Neural crest cell (in vitro differentiated cells): ENCODE data around the gene SLC35F1. TPM values are rescaled to one million over a fixed set of nuclear protein-coding genes. Genes with fewer than 3 reads are reported as not detected.

ENCODE experiments used
- DNase-seq: peaks from one replicate; pipeline ENCODE4 v3.0.0; 2021; ENCODE audit warnings: low read depth, mixed read lengths, low spot score
- H3K27ac Mint-ChIP-seq: one replicate; pipeline ENCODE4 v1.8.0; 2021; ENCODE audit warnings: mild to moderate bottlenecking, mixed read lengths; ENCODE audit not compliant: unreplicated experiment
- H3K27me3 Mint-ChIP-seq: 2 replicates; pipeline ENCODE4 v1.8.0; 2021; ENCODE audit warnings: low read depth, mild to moderate bottlenecking, mixed read lengths
- H3K36me3 Mint-ChIP-seq: 2 replicates; pipeline ENCODE4 v1.8.0; 2021; ENCODE audit warnings: low read depth, mild to moderate bottlenecking, mixed read lengths
- H3K4me1 Mint-ChIP-seq: 2 replicates; pipeline ENCODE4 v1.8.0; 2021; ENCODE audit warnings: mixed read lengths
- H3K4me3 Mint-ChIP-seq: one replicate; pipeline ENCODE4 v1.8.0; 2021; ENCODE audit warnings: mild to moderate bottlenecking, mixed read lengths
- H3K9me3 Mint-ChIP-seq: 2 replicates; pipeline ENCODE4 v1.8.0; 2021; ENCODE audit warnings: mixed read lengths
- CTCF ChIP-seq: fragments of 200-600 bp; sonication (generic); conservative IDR thresholded peaks from 2 replicates; pipeline ENCODE4 v1.5.0; 2021; ENCODE audit warnings: antibody characterized with exemption, mild to moderate bottlenecking
- total RNA-seq: library from RNA; stranded (reverse); gene quantifications from 2 replicates; pipeline ENCODE4 v1.2.1, GENCODE V29; 2021

The SLC35F1 gene
- total RNA-seq, 1 donor from 2014 or later = 41.4 TPM

GRCh38 chr6:118148561-118148960 is 241.5 kb downstream of the SLC35F1 start:
- no peak overlapping the region for H3K27ac Mint-ChIP-seq
- H3K36me3 Mint-ChIP-seq = peaks cover 3% of the 10 kb centered on the region
- H3K4me3 Mint-ChIP-seq = no peak overlapping the region
- H3K27me3 Mint-ChIP-seq = no peaks in the 10 kb centered on the region
- TF ChIP-seq CTCF = no peak
- DNase-seq = no peak
- no peaks in the 10 kb centered on the region for H3K9me3 Mint-ChIP-seq
- H3K4me1 Mint-ChIP-seq = peaks cover 26% of the 10 kb centered on the region

GRCh38 chr6:118152524-118152923 is 245.5 kb downstream of the SLC35F1 start:
- Mint-ChIP-seq H3K9me3 (no peaks in the 10 kb centered on the region), H3K27ac (peak overlapping the region; percentile 14), H3K4me3 (no peak overlapping the region), H3K36me3 (peaks cover 17% of the 10 kb centered on the region), H3K27me3 (no peaks in the 10 kb centered on the region), H3K4me1 (peaks cover 18% of the 10 kb centered on the region)
- TF ChIP-seq CTCF = no peak
- no peak for DNase-seq

- Mint-ChIP-seq H3K36me3 (peaks cover 14% of the 10 kb centered on the region), H3K9me3 (peaks cover 2% of the 10 kb centered on the region), H3K4me1 (peaks cover 15% of the 10 kb centered on the region), H3K4me3 (no peak overlapping the region), H3K27ac (no peak overlapping the region), H3K27me3 (no peaks in the 10 kb centered on the region)
- TF ChIP-seq CTCF = no peak
- no peak for DNase-seq
Observed at GRCh38 chr6:118161343-118161742, 254.3 kb downstream of the SLC35F1 start.

DNA sequence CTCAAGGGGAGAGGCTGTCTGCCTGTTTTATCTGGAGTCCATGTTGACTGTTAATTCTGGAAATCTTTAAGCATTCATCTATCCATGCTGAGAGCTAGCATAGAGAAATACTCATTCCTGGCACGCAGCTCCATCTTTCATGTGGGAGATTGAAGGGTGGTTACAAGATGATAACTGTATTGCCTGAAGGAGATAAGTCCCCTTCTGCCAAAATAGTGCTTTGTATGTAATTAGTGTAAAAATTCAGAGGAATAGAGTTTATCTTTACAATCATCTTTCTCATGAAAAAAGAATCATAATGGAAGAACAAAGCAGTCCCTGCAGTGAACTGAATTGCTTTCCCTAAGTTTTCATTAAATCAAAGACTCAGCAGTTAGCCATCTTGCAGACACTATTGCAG is 256.5 kb downstream of the SLC35F1 start:
- no peak for DNase-seq
- no peak overlapping the region for H3K27ac Mint-ChIP-seq
- peaks cover 10% of the 10 kb centered on the region for H3K36me3 Mint-ChIP-seq
- no peak overlapping the region for H3K4me3 Mint-ChIP-seq
- no peaks in the 10 kb centered on the region for H3K9me3 Mint-ChIP-seq
- no peak for TF ChIP-seq CTCF
- H3K4me1 Mint-ChIP-seq = peaks cover 15% of the 10 kb centered on the region
- no peaks in the 10 kb centered on the region for H3K27me3 Mint-ChIP-seq

GRCh38 chr6:118165500-118165899 is 258.4 kb downstream of the SLC35F1 start:
- TF ChIP-seq CTCF = no peak
- no peak for DNase-seq
- H3K4me1 Mint-ChIP-seq = peaks cover 15% of the 10 kb centered on the region
- peak overlapping the region; percentile 73 for H3K27ac Mint-ChIP-seq
- H3K4me3 Mint-ChIP-seq = no peak overlapping the region
- no peaks in the 10 kb centered on the region for H3K27me3 Mint-ChIP-seq
- H3K9me3 Mint-ChIP-seq = no peaks in the 10 kb centered on the region
- H3K36me3 Mint-ChIP-seq = peaks cover 8% of the 10 kb centered on the region

DNA sequence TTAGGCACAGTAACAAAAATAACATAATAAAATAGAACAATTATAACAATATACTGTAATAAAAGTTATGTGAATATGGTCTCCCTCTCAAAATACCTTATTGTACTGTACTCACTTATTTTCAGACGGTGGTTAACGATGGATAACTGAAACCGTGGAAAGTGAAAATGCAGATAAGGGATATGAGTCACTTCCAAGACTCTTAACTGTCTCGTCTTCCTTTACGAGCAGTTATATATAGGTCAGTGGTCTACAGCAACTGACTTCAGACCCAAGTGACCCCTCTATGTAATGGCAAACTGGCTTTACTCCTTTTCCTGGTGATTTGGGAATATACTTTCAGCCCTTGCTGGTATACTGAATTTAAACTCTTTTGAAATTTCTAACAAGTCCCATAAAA is 261.4 kb downstream of the SLC35F1 start:
- no peak for DNase-seq
- Mint-ChIP-seq H3K27ac (no peak overlapping the region), H3K9me3 (no peaks in the 10 kb centered on the region), H3K27me3 (no peaks in the 10 kb centered on the region), H3K36me3 (peaks cover 14% of the 10 kb centered on the region), H3K4me3 (no peak overlapping the region), H3K4me1 (peaks cover 13% of the 10 kb centered on the region)
- TF ChIP-seq CTCF = no peak
